ENCODE results near the gene SUPT4H1.
A peak's percentile ranks its signal among the peaks of the same experiment; 100 is the strongest.

Gene SUPT4H1

DNA sequence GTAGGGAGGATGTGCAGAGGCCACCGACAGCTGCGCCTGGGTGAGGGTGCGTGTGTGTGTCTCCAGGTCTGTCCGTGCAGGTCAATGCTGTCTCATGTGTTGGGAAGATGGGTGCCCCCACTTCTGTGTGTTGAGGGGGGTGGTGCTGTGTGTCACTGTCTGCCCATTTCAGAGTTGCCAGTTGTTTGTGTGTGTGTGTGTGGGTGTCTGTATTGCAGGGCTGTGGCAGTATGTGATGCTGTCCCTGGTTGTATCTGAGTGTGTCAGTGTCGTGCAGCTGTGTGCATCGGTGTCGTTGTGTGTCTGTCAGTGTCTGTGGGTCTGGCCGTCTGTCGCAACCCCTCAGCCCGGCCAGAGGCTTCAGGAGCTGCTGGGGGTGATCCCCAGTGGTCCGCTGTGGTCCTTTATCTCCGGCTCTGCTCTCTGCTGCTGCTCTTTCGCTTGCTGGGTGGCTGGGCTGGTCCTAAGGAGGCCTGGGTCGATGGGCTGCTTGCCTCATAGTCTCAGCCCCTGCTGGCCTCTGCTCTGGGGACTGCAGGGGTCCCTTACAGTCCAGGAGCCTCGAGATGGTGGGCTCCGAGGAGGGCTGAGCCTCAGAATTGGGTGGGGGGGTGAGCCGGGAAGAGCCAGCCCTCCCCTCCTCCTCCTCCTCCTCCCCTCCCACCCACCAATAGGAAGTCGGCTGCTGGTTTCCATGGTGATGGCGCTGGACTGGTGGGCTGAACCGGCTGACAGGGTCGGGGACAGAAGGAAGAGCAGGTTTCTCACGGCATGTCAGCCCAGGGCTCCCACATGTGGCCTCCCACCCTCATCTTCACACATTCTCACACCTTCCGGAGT, 23.6 kb downstream of the SUPT4H1 start, which contains the start of gene TSPOAP1:
TSPOAP1 (minus strand) TSS at position 601 of the 840 bp plus-strand sequence. CDS start 875 bp downstream, outside the sequence.
- DNase-seq = no peak

DNA sequence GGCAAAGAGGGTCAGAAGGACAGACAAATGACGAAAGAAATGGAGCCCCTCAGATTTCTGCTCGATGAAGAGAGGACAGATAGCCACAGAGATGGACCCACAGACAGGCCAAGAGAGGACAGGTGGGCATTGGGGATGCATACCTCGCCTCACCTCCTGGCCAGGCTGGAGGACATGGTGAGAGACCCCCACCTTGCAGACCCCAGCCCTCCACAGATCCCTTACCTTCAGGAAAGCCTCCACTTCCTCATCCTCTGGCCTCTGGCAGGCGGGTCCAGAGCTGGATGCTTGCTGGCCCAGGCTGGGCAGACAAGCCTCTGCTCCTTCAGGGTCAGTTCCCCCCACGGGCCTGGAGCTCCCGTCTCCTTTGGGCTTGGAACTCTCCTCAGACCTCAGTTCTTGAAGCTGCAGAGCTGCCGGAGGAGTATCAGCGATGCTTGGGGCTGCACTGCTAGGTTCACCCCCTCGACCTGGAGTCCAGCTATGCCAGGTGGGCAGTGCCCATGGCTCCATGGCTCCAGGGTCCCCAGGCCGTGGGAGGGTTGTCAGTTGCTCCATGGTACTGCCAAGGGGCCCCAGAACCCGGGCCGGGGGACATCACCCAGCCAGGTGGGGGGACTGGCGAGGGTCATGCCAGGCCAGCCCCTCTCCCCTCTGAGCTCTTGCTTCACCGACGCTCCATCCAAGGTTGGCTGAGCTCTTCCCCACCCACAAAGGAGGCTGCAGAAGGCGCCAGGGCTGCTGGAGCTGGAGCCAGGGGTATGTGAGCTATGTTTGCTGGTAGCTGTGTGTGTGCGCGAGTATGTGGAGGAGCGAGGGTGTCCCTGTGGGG, 24.4 kb downstream of the SUPT4H1 start:
- no peak for DNase-seq

DNA sequence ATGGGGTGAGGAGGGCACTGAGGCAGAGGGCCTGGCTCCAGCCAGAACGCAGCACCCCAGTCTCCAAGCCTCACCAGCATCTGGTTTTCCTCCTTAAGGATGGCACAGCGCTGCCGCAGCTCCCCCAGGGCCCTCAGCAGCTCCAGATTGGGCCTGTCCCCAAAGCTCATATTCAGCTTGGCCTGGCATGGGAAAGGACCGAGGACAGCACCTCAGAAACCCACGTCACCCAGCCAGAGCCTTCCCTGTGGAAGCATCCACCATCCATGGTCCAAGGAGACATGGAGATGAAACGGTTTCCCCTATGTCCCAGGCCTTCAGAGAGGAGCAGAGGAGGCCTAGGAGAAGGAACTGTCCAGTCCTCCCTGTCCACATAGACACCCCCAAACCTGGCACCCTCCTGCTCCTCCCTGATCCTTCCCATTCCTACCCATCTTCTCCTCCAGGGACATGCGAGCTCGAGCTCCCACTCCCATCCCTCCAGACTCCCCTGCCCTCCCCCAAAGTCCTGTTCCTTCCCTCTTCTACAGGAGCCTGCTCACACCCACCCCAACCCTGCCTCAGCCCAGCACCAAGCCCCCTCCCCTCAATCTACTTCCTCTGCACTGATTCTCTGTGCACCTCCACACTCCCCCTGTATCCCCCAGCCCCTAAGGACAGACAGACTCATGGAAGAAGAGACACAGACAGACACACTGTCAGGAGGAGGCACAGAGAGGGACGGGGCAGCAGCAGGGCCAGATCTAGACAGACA, 25.2 kb downstream of the SUPT4H1 start:
- no peak for DNase-seq

DNA sequence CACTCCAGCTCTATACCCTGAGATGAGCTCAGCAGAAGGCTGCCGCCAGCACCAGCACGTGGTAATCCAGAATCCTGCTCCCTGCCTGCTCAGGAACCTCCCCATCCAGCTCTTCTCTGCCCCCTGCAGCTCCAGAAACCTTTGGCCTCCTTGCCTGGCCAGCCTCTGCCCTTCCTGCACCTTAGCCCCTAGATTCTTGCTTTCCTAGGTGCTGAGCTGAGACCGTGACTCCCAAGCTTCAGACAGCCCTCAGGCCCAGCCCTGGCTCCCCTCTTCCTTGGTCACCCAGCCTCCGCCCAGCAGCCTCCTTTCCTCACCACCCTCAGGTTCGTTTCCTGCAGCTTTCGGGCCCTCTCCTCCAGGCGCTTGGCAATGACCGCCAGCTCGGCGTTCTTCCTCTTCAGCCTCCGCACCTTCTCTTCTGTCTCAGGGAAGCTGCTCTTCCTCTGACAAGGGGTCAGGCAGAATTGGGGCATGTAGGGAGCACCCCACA, 26.0 kb downstream of the SUPT4H1 start:
- no peak for DNase-seq

DNA sequence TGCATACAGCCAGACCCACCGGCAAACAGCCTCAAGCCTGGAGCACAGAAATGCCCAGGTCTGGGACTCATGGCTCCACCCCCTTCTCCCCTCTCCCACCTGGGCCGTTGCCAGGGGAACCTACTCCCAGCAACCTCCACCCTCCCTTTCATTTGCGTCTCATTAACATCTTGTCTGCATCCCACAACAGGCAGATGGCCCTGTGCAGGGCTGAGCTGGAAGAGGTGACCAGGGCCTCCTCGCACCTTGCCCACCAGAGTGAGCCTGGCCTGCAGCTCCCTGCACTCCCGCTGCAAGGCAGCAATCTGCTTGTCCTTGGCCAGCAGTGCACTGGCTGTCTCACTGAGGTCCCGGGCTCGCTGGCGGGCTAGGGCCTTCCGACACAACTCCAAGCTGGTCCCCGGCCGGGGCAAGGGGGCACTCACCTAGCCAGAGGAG, 26.7 kb downstream of the SUPT4H1 start:
- DNase-seq = peak; percentile 69

DNA sequence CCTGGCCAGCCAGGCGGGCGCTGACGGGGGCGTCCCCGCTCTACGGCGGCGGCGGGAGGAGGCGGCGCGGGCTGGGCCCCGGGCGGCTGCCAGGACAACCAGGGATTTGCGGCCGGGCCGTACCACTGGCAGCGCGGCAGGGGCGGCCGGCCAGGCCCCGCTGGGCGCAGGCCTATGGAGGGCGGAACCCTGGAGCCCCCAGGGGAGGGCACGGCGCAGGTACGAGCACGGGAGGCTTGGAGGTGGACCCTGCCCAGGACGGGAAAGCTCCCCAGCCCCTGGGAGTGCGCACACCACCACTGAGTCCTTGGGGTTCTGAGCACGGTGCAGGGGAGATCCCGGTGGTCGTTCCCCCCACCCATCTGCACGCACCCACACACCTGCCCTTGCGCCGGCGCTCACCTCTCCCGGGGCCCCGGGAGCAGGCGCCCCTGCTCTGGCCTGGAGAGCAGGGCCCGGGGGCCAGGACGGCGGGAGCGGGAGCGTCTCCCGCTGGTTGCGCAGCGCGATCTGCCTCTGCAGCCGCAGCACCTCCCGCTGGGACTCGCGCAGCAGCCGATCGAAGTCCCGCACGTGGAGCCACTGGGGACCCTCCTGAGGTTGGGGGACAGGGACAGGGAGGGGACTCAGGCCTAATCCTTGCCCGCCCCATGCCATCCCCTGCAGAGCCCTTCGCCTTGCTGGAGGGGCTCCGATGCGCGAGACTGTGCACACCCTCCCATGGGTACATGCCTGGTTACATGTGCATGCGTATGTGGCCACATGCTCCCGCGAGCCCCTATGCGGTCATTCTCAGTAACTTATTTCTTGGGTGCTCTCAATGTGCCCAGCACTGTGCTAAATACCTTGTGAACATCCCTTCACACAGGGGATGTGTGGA, 27.4 kb downstream of the SUPT4H1 start:
- peak; percentile 69 for DNase-seq

DNA sequence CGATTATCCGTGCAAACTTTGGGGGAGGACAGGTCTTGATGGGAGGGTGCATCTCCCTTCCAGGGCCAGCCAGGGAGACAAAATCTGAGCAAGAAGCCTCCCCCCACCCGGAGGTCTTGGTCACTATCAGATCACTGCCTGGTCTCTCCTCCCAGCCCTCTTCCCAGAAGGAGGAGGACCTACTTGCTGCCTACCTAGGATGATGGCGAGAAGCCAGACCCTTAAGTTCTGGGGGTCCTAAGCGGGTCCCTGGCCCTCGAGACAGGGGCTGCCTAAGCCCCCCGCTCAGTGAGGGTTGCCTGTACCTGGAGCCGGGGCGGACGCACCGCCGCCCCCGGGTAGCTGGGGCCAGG, 28.0 kb downstream of the SUPT4H1 start:
- no peak for DNase-seq

DNA sequence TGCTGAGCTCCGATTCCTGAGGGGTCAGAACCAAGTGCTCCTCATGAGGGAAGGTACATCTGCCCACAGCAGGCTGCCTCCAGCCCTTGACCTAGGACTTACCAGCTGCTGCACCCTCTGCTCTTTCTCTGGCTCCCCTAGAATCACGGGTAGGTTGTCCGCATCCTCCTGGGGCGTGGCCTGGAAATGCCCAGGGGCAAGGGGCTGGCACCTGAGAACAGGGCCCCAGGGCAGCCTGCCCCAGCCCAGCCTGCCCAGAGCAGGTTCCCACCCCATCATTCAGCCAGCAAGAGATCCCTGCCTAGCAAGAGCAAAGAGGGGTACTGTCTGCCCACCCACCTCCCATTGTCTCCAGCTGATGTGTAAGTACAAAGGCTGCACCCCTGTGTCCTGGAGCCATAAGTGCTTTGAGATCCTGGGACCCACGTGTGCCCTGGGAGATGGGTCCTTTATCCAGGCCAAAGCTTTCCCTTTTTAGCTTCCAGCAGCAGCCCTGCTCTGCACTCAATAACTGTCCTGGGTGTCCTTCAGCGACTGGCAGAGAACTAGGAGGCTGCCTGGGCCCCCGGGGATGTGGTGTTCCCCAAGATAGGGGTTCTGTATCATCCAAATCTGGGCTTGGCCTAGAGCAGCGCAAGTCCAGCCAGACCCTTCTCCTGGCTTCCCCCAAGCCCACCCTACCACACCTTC, 28.5 kb downstream of the SUPT4H1 start:
- no peak for DNase-seq

DNA sequence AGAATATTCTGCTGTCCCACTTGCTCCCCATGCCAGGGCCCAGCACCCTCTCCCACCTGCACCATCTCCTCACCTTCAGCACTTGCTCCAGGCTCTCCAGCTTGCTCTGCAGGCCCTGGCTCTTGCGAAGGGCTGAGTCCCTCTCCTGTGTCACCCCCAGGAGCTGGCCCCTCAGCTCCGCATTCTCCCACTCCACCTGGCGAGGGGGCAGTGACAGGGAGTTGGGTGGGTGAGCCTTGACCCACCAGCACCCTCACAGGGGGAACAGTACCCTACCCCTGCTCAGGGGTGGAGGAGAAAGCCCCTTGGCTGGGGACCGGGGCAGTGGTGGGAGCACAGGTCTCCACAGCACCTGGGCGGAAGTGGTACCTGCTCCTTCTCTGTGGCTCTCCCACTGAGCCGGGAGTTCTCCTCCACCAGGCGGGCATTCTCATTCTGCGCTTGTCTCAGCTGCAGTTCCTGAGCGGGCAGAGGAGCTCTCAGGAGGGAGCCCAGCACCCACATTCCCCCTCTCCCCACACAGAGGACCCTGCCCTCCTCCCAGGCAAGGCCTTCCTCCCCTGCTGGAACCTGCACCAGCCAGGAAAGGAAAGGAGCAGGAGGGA, 29.3 kb downstream of the SUPT4H1 start:
- no peak for DNase-seq

DNA sequence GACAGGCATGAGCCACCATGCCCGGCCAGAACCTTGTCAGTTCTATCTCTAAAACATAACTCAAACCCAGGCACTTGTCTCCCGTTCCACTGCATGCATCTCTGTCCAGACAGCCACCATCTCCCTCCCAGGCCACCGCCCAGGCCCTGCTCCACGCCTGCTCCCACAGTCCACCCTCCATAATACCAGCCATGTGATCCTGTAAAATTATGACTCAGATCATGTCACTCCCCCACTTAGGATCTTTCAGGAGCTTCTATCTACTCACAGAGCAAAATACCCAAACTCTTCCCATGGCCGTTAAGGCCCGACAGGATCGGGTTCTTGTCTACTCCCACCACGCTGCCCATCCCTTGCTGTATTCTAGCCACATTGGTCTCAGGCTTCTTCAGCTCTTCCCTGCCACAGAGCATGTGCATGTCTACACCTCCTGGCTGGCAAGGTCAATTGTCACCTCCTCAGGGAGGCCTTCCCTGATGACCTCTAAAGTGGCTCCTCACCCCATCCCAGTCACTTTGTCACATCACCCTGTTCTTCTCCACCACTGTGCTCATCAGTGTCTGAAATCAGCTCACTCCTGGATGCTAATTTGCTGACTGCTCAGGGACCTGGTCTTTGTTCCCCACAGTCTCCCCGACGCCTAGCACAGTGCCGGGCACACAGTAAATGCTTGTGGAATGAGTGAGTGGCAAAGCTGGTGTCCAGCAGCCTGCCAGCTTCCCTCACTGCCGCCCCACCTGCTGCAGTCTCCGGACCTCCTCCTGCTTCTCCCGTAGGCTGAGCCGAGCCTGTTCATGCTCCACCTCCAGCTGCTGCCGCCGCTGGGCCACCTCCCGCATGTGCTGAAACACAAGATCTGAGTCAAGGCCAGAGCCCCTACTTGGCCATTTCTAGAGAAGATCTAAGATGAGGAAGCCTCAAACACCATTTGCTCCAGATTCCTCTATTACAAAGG, 30.2 kb downstream of the SUPT4H1 start:
- no peak for DNase-seq

DNA sequence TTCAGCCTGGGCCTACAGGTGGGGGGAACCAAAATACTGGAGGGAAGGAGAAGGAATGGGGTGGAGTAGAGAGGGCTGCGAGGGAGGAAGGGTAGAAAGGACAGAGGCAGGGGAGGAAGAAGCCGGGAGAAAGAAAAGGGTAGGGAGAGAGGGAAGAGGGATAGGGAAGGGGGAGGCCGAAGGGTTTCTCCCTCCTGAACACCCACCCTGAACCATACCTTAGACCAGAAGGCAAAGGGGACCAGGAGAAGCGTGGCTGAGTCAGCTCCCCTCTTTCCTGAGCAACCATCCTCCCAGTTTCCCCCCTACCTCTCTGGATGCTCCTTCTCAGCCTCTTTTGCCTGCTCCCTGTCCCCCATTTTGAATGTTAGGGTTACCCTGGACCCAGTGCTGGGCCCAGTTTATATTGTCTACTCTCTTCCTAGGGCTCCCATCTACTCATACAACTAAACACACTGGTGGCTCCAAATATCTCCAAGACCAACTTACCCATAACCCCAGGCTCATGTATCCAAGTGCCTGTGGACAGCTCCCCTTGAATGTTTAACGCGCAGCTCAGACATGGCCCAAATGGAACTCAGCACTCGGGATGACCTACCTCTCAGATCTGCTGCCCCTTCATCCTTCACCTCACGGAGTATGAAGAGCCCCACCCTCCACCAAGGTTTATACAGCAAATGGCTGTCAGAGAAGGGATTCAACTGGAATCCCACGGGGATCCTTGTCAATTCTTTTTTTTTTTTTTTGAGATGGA, 31.3 kb downstream of the SUPT4H1 start:
- no peak for DNase-seq

DNA sequence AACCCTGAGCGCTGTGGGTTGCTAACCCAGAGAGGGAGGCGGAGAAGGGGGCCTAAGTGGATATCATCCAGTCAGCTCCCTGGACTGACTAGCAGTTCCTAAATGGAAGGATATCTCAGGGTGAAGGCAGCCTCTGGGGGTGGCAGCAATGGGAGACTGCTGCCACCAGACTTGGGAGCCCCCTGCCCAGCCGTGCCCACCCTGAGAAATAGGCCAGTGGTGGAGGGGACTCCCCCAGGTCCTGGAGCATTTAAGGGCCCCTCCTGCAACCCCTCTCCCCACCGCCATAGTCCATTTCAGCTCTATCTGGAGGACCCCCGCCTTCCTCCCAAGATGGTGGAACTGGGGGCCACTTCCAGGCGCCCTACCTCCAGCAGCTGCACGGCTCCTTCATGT, 31.8 kb downstream of the SUPT4H1 start:
- DNase-seq = no peak

DNA sequence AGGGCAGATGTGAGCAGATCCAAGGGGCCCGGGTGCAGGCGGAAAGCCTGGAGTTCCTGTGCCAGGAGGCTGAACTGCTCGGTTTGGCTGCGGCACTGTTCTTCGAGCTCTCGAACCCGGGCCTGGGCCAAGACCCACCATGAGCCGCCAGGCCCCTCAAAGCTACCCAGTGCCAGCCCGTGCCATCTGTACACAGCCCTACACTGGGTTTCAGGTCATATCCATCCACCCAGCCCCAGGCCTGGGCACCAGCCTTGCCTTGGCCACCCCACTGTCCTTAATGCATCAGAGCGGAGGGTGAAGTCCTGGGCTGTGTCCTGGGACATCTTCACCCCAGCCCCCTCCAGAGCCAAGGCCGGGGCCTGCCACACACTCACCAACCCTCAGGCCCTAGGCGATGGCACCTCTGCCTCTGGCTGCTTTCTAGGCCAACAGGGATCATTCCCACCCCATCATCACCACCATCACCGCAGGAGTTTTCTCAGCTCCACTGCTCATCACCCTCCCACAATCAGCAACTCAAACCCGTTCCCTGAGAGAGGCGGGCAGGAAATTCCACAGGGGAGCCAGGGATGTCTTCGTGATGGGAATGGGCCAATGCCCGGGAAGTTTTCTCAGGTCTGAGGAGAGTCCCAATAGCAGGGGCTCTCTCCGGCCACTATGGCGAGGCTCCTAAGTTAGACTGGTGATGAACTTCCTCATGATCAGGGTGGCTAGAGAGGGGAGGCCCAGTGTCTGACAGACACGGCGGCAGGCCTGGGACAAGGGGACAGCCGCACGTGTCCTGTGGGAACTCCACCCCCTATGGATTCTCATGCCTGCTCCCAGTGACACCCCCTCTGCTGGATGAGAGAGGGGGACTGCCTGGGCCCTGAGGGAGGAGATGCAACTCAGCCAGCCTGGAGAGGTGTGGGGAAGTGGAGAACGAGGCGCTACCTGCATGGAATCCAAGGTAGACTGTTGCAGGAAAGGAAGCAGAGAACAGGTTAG, 32.5 kb downstream of the SUPT4H1 start:
- DNase-seq = no peak

DNA sequence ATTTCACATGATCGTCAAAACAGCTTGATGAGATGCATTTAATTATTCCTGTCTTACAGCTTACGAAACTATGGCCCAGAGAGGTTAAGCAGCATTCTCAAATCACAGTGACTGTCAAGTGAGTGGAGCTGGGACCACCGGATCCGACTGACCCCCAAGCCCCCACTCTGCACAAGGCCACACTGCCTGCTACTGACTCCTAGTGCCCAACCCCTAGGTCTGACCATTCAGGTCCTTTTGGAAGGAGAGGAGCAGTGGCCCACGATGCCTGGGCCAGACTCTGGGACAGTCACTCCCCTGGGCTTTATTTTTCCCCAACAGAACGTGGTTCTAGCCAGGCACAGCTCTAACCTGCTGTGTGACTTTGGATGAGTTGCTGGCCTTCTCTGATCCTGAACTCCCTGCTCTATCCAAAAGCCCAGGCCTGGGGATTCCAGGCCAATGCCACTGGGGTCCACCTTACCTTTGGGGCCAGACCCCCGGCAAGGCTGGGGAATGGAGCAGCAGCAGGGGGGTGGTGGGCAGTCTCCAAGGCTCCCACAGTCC, 33.3 kb downstream of the SUPT4H1 start:
- DNase-seq = no peak

DNA sequence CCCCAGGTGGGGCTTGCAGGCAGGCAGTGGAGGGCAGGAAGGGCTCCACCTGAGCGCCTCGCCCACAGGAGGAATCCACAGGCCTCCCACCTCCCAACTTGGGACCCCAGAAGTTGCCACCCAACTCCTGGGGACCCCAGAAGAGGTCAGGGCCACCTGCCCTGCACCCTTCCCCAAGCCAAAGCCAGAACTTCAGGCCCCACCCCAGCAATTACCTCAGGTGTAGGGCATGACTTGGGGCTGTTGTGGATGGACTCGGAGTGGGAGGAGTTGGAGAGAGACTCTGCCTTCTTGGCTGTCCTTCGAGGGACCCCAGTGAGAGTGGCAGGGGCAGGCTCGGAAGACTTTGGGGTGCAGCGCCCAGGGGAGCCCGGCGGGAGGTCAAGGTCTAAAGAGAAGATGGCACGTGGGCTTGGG, 33.9 kb downstream of the SUPT4H1 start:
- no peak for DNase-seq

DNA sequence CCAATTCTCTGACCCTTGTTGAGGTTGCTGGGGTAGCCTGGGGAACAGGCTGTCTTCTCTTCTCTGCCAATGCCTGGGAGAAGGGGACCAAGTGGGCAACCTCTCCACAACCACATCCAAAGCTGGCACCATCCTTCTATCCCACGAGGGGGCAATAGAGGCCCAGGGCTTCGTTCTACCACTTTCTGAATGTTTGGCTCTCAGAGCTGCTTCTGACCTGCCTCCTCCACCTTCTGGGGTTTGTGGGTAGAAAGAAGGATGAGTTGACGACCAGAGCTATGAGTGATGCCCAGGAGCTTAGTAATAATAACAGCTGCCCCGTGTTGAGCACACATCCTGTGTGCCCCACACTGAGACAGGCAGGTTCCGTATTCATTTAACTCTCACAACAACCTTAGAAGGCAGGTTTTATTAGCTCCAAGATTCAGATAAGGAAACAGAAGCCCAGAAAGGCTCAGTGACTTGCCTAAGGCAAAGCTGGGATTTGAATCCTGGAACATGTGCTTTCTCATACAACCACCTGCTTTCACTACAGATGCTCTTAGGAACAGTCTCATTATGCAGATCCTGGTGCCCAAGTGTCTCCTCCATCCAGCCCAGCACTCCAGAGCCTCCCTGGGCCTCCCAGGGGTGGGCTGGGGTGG, 34.5 kb downstream of the SUPT4H1 start:
- DNase-seq = peak; percentile 40

All from COR-L47 (cell line).